ENCODE data around the gene B4GALNT4.

GRCh38 chr11:429931-430456 lies 60.7 kb downstream of the B4GALNT4 start:
- TF ChIP-seq EZH2 (IDR thresholded peaks at IDR 0.05; ENCODE audit: insufficient read depth, low read length) (no peak), CTCF (IDR thresholded peaks at IDR 0.05; ENCODE audit: insufficient read depth, low read depth, low read length) (no peak)
